Measurements from ENCODE around the gene ELOVL2. TPM values are rescaled to one million over a fixed set of nuclear protein-coding genes. Genes with fewer than 3 reads are reported as not detected.
A peak's percentile ranks its signal among the peaks of the same experiment; 100 is the strongest.

ELOVL2 gene
- total and polyA plus RNA-seq, 10 of the 15 experiments (the other 5 are each of a cell fraction or from before 2014, with no cell fraction given) = 0.01 to 0.03 TPM; not detected in 8

DNA sequence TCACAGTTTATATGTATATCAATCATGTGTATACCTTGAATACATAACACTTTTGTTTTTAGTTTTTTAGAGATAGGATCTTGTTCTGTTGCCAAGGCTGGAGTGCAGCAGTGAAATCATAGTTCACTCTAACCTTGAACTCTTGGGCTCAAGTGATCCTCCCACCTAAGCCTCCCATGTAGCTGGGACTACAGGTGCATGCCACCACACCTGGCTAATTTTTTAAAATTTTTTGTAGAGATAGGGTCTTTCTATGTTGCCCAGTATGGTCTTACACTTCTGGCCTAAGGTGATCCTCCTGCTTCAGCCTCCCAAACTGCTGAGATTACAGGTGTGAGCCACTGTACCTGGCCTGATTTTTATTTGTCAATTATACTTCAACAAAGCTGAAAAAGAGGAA, 87.3 kb downstream of the ELOVL2 start (continued):
- TF ChIP-seq HDAC6 (IDR thresholded peaks at IDR 0.05; ENCODE audit: unreplicated experiment) (no peak), JUND (IDR thresholded peaks at IDR 0.05; ENCODE audit: low read depth, low read length) (no peak), SMARCA5 (IDR thresholded peaks at IDR 0.05) (no peak), NFIC (IDR thresholded peaks at IDR 0.05; ENCODE audit: low read depth, low read length) (no peak), PAX8 (IDR thresholded peaks at IDR 0.05) (no peak), FOS (IDR thresholded peaks at IDR 0.05; ENCODE audit: borderline replicate concordance, extremely low read depth, insufficient read length) (no peak), NFYA (IDR thresholded peaks at IDR 0.05; ENCODE audit: borderline replicate concordance, low read depth, low read length) (no peak)

DNA sequence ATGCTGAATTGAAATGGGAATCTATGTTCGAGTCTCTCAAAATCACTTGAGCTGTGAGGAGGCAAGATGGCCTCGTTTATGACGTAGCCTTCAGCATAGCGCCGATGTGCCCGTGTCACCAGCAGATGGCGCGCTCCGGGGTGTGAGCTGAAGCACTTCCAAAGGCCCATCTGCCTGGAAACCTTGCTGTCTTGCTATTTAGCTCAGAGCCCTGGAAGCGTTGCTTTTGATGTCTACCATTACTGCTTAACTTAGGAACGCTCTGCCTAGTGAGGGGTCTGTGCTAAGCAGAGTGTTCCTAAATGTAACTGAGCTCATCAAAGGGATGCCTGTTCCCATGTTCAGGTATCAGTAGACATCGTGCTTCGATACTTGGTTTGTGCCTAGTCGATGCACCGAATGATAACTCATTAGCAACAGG, 89.5 kb downstream of the ELOVL2 start:
- Histone ChIP-seq H3K27ac (ENCODE audit: control insufficient read depth, insufficient read depth) (no peak overlapping the region), H4K20me1 (ENCODE audit: control insufficient read depth, insufficient read depth) (no peaks in the 10 kb centered on the region), H3K36me3 (ENCODE audit: control insufficient read depth in 2 of 2, insufficient read depth in 2 of 2, low read length in 1 of 2) (no peaks in the 10 kb centered on the region), H3K27me3 (replicated peaks in 1 of 2; ENCODE audit: control insufficient read depth in 2 of 2, insufficient read depth in 2 of 2, low read length in 1 of 2) (no peaks in the 10 kb centered on the region), H3K79me2 (ENCODE audit: control insufficient read depth, insufficient read depth, low read length) (no peaks in the 10 kb centered on the region), H2AFZ (ENCODE audit: control insufficient read depth, low read depth, low read length) (no peak overlapping the region; the same call in none of the 2 replicates), H3K9me3 (replicated peaks; ENCODE audit: control insufficient read depth, insufficient read depth, low read length) (no peaks in the 10 kb centered on the region; the same call in 2 of the 3 replicates), H3K4me1 (ENCODE audit: control insufficient read depth, insufficient read depth, low read length) (no peaks in the 10 kb centered on the region), H3K9ac (ENCODE audit: control insufficient read depth, insufficient read depth, low read length) (no peak overlapping the region), H3K4me2 (ENCODE audit: control insufficient read depth, insufficient read depth) (no peak overlapping the region), H3K4me3 (no peak overlapping the region)
- CTCF ChIA-PET = interaction anchor here (0.6 to 5.5 kb wide), 50 partner anchors 8 to 627 kb away, joined by 3 to 114 read pairs (median 4); no protein-coding TSS in a partner anchor
- in situ Hi-C loops (cut with MboI) (loop anchor here (5.0 kb wide), 3 partner anchors 113 to 623 kb away; no protein-coding TSS in a partner anchor), intact Hi-C loops (cut with micrococcal nuclease; ENCODE audit: unreplicated experiment) (loop anchor here (1.0 to 5.0 kb wide), 4 partner anchors 115 to 621 kb away; no protein-coding TSS in a partner anchor)
- 20% methylated on average over 15 of the region's 15 CpGs for WGBS (ENCODE audit: insufficient coverage, insufficient replicate concordance, low lambda C conversion rate, missing lambda C conversion rate)
- SMC1A ChIA-PET (ENCODE audit: uncharacterized antibody, unreplicated experiment) = interaction anchor here (0.8 to 6.1 kb wide), 17 partner anchors 8 to 621 kb away, joined by 3 to 85 read pairs (median 4); no protein-coding TSS in a partner anchor
- peak; percentile 44 for FAIRE-seq
- no TSS peak for BruUV-seq (replicated peaks)
- peak; percentile 95 for TF ChIP-seq SMC3 (IDR thresholded peaks at IDR 0.05; ENCODE audit: borderline replicate concordance, low read length)
- no peak for TF ChIP-seq EZH2 (IDR thresholded peaks at IDR 0.05; ENCODE audit: borderline replicate concordance, control insufficient read depth, low read depth, low read length)
- TF ChIP-seq FOXK2 (IDR thresholded peaks at IDR 0.05) = no peak
- peak; percentile 85 for TF ChIP-seq ATF7 (IDR thresholded peaks at IDR 0.05; ENCODE audit: low read depth)
- TF ChIP-seq CREM (IDR thresholded peaks at IDR 0.05; ENCODE audit: low read depth) = peak; percentile 93
- no peak for TF ChIP-seq SIX5 (IDR thresholded peaks at IDR 0.05; ENCODE audit: low read depth, low read length, severe bottlenecking)
- TF ChIP-seq CREB1 (IDR thresholded peaks at IDR 0.05; ENCODE audit: low read depth) = peak; percentile 83
- peak; percentile 70 for TF ChIP-seq RAD21 (IDR thresholded peaks at IDR 0.05; ENCODE audit: insufficient read depth, low read depth, low read length)
- TF ChIP-seq YY1 (IDR thresholded peaks at IDR 0.05; ENCODE audit: low read depth, low read length) = peak; percentile 95
- no peak for TF ChIP-seq SUZ12 (IDR thresholded peaks at IDR 0.05; ENCODE audit: unreplicated experiment)
- TF ChIP-seq, protein P1, sequence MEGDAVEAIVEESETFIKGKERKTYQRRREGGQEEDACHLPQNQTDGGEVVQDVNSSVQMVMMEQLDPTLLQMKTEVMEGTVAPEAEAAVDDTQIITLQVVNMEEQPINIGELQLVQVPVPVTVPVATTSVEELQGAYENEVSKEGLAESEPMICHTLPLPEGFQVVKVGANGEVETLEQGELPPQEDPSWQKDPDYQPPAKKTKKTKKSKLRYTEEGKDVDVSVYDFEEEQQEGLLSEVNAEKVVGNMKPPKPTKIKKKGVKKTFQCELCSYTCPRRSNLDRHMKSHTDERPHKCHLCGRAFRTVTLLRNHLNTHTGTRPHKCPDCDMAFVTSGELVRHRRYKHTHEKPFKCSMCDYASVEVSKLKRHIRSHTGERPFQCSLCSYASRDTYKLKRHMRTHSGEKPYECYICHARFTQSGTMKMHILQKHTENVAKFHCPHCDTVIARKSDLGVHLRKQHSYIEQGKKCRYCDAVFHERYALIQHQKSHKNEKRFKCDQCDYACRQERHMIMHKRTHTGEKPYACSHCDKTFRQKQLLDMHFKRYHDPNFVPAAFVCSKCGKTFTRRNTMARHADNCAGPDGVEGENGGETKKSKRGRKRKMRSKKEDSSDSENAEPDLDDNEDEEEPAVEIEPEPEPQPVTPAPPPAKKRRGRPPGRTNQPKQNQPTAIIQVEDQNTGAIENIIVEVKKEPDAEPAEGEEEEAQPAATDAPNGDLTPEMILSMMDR (IDR thresholded peaks at IDR 0.05 in 2 of 3, conservative IDR thresholded peaks at IDR 0.05 in 1 of 3; ENCODE audit: control insufficient read depth in 2 of 3, extremely low read depth in 1 of 3, insufficient read depth in 1 of 3, low read depth in 3 of 3, low read length in 3 of 3) = peak; percentile 89 to 97 (median 92)
- POLR2A ChIA-PET = interaction anchor here (0.6 kb wide), 1 partner anchor 54 kb away, joined by 3 read pairs; no protein-coding TSS in a partner anchor
- RAD21 ChIA-PET (ENCODE audit: unreplicated experiment) = interaction anchor here (0.8 to 3.6 kb wide), 14 partner anchors 8 to 623 kb away, joined by 3 to 50 read pairs (median 4); partner anchors contain the start of gene SMIM13
- peak; percentile 31 for DNase-seq (ENCODE audit: low read depth, low spot score)
- ATAC-seq = peak; percentile 99

Data from GM12878 (cell line).